Measurements from ENCODE around the gene COMMD4.

Gene COMMD4

DNA sequence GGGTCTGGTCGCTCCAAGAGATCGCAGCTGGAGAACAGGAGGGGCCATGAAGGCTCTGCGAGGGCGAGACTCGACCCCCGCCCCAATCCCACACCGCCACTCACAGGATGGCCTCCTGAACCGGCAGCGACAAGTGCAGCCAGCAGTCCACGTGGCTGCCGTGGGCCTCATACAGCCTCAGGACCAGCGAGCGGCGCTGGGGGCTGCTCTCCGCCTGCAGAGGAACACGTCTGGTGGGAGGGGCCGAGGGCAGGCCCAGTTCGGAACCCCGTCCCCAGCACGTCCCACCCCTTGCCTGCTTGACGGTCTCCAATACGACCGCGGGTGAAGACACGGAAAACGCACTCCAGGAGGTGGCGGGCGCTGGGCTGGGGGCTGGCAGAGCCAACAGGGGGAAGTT, 20.1 kb downstream of the COMMD4 start:
- TF ChIP-seq, protein P1, sequence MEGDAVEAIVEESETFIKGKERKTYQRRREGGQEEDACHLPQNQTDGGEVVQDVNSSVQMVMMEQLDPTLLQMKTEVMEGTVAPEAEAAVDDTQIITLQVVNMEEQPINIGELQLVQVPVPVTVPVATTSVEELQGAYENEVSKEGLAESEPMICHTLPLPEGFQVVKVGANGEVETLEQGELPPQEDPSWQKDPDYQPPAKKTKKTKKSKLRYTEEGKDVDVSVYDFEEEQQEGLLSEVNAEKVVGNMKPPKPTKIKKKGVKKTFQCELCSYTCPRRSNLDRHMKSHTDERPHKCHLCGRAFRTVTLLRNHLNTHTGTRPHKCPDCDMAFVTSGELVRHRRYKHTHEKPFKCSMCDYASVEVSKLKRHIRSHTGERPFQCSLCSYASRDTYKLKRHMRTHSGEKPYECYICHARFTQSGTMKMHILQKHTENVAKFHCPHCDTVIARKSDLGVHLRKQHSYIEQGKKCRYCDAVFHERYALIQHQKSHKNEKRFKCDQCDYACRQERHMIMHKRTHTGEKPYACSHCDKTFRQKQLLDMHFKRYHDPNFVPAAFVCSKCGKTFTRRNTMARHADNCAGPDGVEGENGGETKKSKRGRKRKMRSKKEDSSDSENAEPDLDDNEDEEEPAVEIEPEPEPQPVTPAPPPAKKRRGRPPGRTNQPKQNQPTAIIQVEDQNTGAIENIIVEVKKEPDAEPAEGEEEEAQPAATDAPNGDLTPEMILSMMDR (IDR thresholded peaks at IDR 0.05; ENCODE audit: borderline replicate concordance, insufficient read depth, low read depth, low read length) = no peak
- no peak overlapping the region for H3K4me3 ChIP-seq (ENCODE audit: low read depth, low read length)

DNA sequence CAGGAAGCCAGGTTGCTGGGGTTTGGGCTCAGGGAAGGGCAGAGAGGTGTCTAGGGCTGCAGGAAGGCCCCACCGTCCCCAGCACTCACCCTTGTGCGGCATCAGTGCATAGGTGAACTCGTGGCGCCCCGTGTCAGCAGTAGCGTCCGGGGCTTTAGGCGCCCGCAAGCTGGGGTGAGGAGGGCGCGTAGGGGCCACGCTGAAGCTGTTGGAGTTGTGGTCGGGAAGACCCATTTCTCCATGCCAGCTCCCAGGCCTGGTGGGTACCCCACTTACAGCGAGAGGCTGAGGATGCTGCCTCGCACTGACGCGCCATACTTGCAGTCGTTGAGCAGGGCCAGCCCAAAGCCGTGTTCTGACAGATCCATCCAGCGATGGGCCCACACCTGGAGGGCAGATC, 20.7 kb downstream of the COMMD4 start:
- TF ChIP-seq, protein P1 (IDR thresholded peaks at IDR 0.05; ENCODE audit: borderline replicate concordance, insufficient read depth, low read depth, low read length) = no peak
- no peak overlapping the region for H3K4me3 ChIP-seq (ENCODE audit: low read depth, low read length)

DNA sequence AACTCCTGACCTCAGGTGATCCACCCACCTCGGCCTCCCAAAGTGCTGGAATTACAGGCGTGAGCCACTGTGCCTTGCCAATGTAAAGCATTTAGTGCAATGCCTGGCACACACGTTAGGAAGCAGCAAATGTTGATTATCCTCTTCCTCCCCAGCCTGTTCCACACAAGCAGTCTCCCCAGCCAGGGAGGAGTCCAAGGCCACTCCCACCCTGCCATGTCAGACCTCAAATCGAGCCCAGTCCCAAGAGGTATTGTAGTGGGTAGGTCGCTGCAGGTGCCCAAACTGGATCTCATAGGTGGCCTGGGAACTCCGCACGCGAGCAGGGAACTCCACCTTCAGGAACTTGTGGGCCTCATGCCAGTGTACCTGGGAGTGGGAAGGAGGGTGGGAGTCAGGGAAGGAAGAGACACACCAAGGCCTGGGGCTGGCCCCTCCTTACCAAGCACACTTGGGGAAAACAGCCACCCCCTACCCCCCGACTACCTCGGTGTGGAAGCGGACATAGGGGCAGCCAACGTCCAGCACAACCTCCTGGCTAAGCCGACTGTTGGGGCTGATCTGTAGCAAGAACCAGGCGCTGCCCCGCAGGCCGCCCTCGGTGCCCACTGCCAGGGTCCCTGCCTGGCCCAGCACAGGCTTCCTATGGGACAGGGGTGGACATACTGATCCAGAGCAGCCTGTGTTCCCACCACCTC, 22.3 kb downstream of the COMMD4 start:
- TF ChIP-seq, protein P1 (IDR thresholded peaks at IDR 0.05; ENCODE audit: borderline replicate concordance, insufficient read depth, low read depth, low read length) = no peak
- H3K4me3 ChIP-seq (ENCODE audit: low read depth, low read length) = no peak overlapping the region

DNA sequence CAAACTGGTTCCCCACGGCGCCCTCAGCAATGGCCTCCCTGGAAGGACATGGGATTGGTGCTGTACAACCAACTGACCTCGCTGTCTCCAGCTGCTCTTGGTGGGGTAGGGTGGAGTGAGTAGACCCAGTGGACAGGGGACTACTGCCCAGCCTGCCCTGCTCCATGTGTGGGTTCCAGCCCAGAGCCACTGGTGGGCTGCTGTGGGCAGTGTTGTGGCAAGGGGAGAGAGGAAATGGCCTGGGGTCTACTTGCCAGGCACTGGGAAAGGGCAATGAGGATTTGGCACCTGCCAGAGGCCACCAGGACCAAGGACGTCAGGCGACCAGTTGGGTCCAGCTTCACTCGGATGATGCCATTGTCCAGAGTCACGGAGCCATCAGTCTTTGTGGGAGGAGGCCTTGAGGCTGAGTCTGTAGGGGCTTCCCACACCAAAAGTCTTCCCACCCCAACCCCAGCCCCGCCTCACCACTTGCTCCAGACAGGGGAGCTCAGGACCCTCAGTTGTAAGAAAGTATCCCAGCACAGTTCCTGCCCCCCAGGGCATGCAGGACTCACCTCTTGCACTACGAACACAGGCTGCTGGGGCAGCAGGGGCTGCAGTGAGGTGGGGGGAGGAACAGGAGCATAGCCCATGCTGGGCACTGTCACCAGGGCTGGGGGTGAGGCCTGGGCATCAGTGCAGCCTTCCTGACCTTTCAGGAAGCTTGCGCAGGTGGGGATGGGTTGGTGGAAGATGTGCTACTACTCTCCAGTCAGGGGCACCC, 23.1 kb downstream of the COMMD4 start:
- TF ChIP-seq, protein P1 (IDR thresholded peaks at IDR 0.05; ENCODE audit: borderline replicate concordance, insufficient read depth, low read depth, low read length) = no peak

DNA sequence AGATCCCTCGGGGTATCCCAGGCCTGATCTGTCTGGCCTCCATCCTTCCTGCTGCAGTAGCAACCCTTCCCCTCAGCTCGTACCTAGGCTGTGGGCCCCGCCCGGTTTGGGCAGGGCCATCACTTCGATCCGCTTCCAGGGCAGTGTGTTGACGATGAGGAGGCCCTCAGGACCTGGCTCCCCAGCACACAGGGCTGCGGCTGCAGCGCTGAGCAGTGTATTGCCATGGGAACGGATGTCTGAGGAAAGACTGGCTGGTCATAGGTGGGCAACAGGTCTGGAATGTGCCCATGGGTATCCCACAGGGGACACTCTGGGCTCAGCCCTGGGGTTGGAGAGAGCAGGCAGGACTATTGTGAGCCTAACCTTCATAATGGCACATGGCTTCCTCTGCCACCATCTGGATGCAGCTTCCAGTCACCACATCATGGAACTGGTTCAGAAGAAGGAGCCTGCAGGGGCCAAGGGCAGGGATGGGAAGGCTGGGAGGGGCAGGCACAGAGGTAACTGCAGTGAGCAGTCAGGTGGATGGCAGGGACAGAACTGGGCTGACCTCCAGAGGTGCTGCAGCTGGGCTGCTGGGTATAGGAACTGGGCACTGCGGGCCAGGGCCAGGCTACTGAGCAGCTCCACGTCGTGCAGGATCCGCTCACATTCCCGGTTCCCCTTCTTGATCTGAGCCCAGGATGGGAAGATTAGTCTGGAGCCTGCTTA, 23.8 kb downstream of the COMMD4 start:
- TF ChIP-seq, protein P1 (IDR thresholded peaks at IDR 0.05; ENCODE audit: borderline replicate concordance, insufficient read depth, low read depth, low read length) = no peak
- H3K4me3 ChIP-seq (ENCODE audit: low read depth, low read length) = no peak overlapping the region

More for the DNA sequence above, 23.1 kb downstream of the COMMD4 start:
- H3K4me3 ChIP-seq (ENCODE audit: low read depth, low read length) = no peak overlapping the region

DNA sequence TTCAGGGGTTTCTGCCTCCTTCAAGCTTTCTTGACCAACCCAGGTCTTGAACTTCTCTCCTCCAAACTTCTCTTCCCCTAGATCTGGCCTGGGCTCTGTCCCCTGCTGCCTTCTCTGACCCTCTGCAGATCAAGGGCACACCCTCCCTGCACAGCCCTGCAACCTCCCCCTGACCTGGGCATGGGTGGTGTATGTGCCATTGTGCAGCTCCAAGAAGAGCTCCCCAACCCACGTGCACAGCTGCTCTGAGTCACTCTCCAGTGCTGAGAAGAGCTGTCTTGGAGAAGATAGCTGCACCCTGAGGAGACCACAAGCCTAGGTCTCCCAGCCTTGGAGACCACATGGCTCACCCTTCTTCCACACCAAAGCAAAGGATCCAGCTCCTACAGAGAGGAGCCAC, 24.5 kb downstream of the COMMD4 start:
- TF ChIP-seq, protein P1 (IDR thresholded peaks at IDR 0.05; ENCODE audit: borderline replicate concordance, insufficient read depth, low read depth, low read length) = no peak
- no peak overlapping the region for H3K4me3 ChIP-seq (ENCODE audit: low read depth, low read length)
